Naive thymus-derived CD8-positive, alpha-beta T cell (primary cell): ENCODE measurements around the gene LTO1. TPM values are rescaled to one million over a fixed set of nuclear protein-coding genes. Genes with fewer than 3 reads are reported as not detected.

Experiments used
- ATAC-seq, 2 donors: fragments of 150-1000 bp; cut with Tn5 transposase in 1 of 2; sonication (Bioruptor Pico), chemical (Tn5 transposase) in 1 of 2; 1 replicate in 1 of 2; 2 replicates in 1 of 2; pipeline ENCODE4 v1.10.0; 2021; ENCODE audit warnings: mild to moderate bottlenecking in 2 of 2, moderate library complexity in 2 of 2
- POLR2A ChIA-PET: fragments of 350-600 bp; sonication (Branson Sonifier 250); formaldehyde crosslinking; loops from one replicate; lab custom pipeline; 2021; ENCODE audit warnings: antibody characterized with exemption; lab: Charles Lee
- DNase-seq, 10 donors: peaks; one replicate each; pipeline versions ENCODE4 v3.0.0 to v3.0.0-alpha.2; 2020 to 2022
- H3K27ac Mint-ChIP-seq, 10 donors: one replicate each; pipeline ENCODE4 v1.8.0; 2020 to 2022; ENCODE audit warnings: mild to moderate bottlenecking in 10 of 10, mixed read lengths in 10 of 10, moderate library complexity in 4 of 10, inconsistent platforms in 1 of 10
- H3K27me3 Mint-ChIP-seq, 5 donors: one replicate each; pipeline ENCODE4 v1.8.0; 2021 to 2022; ENCODE audit warnings: mixed read lengths in 5 of 5
- H3K36me3 Mint-ChIP-seq, 3 donors: one replicate each; pipeline ENCODE4 v1.8.0; 2020 to 2022; ENCODE audit warnings: mixed read lengths in 3 of 3, mild to moderate bottlenecking in 2 of 3, inconsistent platforms in 1 of 3
- H3K4me1 Mint-ChIP-seq, 4 donors: one replicate each; pipeline ENCODE4 v1.8.0; 2021 to 2022; ENCODE audit warnings: mixed read lengths in 4 of 4
- H3K4me3 Mint-ChIP-seq, 10 donors: one replicate each; pipeline ENCODE4 v1.8.0; 2020 to 2022; ENCODE audit warnings: mild to moderate bottlenecking in 10 of 10, mixed read lengths in 10 of 10, moderate library complexity in 6 of 10, inconsistent platforms in 1 of 10
- H3K9me3 Mint-ChIP-seq, 9 donors: one replicate each; pipeline ENCODE4 v1.8.0; 2020 to 2022; ENCODE audit warnings: mixed read lengths in 9 of 9, mild to moderate bottlenecking in 3 of 9, inconsistent platforms in 1 of 9, moderate library complexity in 1 of 9
- polyA plus RNA-seq, 3 donors: library from polyadenylated mRNA; unstranded; fragments of 300-500 nt; fragmentation: Illumina TruSeq; gene quantifications; one replicate each; pipeline ENCODE4 v1.2.3, GENCODE V29; 2021
- total RNA-seq, 8 experiments: library from RNA in 2 of 8; stranded (reverse) in 2 of 8; gene quantifications; one replicate each; pipeline ENCODE4 v1.2.3 and lab custom pipeline; 2021 to 2026

LTO1 gene
- total and polyA plus RNA-seq, 5 experiments from 2014 or later: 12.5 to 77.8 (median 14.5) TPM

DNA sequence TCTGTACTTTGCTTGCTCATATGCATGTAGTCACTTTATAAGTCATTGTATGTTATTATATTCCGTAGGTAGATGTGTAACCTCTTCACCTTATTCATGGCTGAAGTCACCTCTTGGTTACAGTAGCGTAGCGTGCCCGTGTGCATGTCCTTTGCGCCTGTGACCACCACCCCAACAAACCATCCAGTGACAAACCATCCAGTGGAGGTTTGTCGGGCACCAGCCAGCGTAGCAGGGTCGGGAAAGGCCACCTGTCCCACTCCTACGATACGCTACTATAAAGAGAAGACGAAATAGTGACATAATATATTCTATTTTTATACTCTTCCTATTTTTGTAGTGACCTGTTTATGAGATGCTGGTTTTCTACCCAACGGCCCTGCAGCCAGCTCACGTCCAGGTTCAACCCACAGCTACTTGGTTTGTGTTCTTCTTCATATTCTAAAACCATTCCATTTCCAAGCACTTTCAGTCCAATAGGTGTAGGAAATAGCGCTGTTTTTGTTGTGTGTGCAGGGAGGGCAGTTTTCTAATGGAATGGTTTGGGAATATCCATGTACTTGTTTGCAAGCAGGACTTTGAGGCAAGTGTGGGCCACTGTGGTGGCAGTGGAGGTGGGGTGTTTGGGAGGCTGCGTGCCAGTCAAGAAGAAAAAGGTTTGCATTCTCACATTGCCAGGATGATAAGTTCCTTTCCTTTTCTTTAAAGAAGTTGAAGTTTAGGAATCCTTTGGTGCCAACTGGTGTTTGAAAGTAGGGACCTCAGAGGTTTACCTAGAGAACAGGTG, 23.1 kb downstream of the LTO1 start:
- POLR2A ChIA-PET: no interaction called here
- Mint-ChIP-seq H3K27me3 (no peaks in the 10 kb centered on the region), H3K36me3 (peaks cover 0 to 3% (median 0%) of the 10 kb centered on the region in 3 donors), H3K27ac (no peak overlapping the region), H3K9me3 (no peaks in the 10 kb centered on the region), H3K4me3 (no peak overlapping the region), H3K4me1 (peaks cover 0 to 2% (median 0%) of the 10 kb centered on the region in 4 donors)
- no peak for DNase-seq
- no peak for ATAC-seq

DNA sequence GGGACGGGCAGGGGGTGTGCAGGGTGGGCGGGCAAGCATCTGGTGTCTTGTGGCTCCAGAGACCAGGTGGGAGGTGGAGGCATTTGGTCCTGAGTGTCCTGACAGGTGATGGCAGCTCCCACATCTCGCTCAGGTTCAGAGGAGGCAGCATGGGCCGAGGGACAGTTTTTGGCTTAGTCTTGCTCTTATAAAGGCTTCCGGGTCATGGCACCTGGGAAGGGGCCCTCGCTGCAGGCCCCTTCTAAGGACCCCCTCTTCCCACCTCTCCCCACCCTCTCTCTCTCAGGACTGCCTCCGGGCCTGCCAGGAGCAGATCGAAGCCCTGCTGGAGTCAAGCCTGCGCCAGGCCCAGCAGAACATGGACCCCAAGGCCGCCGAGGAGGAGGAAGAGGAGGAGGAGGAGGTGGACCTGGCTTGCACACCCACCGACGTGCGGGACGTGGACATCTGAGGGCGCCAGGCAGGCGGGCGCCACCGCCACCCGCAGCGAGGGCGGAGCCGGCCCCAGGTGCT, 24.3 kb downstream of the LTO1 start:
- Mint-ChIP-seq H3K4me3 (no peak overlapping the region), H3K27me3 (no peaks in the 10 kb centered on the region), H3K27ac (no peak overlapping the region), H3K4me1 (peaks cover 0 to 2% (median 0%) of the 10 kb centered on the region in 4 donors), H3K9me3 (no peaks in the 10 kb centered on the region), H3K36me3 (peaks cover 0 to 3% (median 0%) of the 10 kb centered on the region in 3 donors)
- POLR2A ChIA-PET: no interaction called here
- DNase-seq (no peak), ATAC-seq (no peak)

DNA sequence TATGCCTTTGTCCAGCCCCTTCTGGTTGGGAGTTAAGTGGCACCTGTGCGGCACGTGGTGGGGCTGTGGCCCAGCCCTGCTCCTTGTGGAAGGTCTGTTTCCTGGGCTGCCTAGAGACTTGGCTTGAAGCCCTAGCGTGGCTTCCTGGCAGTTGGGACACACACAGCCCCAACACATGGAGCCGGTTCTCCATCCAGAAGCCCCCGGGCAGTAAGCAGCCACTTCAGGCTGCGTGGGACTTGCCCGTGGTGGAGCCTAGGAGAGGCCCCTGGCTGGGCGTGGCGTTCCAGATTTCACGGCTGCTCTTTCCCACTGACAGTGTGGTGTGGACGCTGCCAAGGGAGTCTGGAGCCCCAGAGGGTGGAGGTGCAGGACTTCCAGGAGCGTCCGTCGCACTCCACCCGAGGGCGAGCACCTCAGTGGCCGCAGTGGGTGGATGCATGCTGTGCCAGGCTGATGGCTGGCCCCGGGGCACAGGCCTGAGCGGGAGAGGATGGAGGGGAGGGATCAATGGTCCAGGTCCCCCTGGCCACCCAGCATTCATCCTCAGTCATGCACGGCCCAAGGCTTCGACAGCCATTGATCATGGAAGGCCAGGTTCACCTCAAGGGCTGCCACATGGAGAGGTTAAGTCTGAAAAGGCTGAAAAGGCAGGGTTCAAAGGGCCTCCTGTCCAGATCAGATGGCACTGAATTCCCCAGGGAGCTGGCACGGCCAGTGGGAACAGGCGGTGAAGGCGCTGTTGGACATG, 24.9 kb downstream of the LTO1 start:
- H3K27ac Mint-ChIP-seq: no peak overlapping the region
- H3K27me3 Mint-ChIP-seq: no peaks in the 10 kb centered on the region
- no peaks in the 10 kb centered on the region for H3K4me1 Mint-ChIP-seq
- DNase-seq (no peak), ATAC-seq (no peak)
- POLR2A ChIA-PET: no interaction called here
- peaks cover 0 to 3% (median 0%) of the 10 kb centered on the region in 3 donors for H3K36me3 Mint-ChIP-seq
- no peaks in the 10 kb centered on the region for H3K9me3 Mint-ChIP-seq
- H3K4me3 Mint-ChIP-seq: no peak overlapping the region

DNA sequence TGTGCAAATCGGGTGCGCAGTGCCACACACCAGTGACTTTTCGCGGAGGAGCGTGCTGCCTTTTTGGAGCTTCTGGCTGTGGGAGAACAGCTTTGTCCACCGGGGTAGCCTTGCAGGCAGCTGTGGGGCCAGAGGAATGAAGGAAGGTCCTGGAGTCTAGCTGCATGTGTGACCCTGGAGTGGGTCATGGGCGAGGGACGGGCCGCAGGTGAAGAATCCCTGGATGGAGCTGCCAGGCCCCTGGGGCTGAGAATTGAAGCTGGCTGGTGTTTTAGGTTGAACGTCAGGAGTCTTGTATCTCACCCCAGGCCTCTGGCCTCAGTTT, 25.6 kb downstream of the LTO1 start:
- Mint-ChIP-seq H3K4me1 (no peaks in the 10 kb centered on the region), H3K36me3 (peaks cover 0 to 3% (median 0%) of the 10 kb centered on the region in 3 donors), H3K4me3 (no peak overlapping the region), H3K9me3 (no peaks in the 10 kb centered on the region), H3K27me3 (no peaks in the 10 kb centered on the region), H3K27ac (no peak overlapping the region)
- POLR2A ChIA-PET: no interaction called here
- ATAC-seq: no peak
- DNase-seq: no peak

DNA sequence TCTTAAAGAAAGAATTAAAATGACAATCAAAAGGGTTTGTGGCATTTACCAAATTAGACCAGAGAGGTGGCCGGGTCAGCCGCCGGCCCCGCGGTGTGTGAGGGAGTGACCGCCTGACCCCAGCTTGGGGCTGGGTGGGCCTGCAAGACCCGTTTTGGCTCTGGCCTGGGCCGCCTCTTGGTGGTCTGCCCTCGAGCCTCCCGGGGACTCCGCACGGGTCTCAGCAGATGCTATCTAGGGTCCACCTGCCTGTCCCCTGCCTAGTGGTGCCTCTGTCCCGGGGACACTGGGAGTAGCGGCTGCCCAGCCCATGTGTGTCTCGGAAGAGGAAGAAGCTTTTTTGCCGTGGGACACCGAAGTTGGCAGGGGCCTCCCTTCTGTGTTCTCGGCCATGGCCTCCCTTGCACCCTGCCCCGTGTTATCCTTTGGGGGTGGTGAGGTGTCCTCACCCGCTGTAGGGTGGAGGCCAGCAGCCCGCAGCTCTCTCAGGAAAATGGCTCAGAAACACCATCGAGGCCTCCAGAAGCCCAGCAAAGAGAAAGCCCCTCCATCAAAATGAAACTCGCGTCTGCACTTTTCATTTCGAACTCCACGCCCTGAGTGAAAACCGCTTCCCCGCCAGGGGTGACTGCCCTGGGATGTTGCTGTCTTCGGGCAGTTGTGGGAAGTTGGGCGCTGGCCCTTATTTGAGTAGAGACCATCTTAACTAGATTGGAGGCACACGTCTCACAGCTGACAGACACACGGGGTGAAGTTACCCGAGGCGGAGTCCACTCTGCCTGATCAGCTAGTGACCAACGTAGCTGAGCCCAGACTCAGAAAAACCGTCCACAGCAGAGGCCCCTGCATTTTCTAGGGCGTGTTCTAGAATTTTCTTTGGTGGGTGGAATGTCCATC, 26.2 kb downstream of the LTO1 start:
- DNase-seq: no peak

DNA sequence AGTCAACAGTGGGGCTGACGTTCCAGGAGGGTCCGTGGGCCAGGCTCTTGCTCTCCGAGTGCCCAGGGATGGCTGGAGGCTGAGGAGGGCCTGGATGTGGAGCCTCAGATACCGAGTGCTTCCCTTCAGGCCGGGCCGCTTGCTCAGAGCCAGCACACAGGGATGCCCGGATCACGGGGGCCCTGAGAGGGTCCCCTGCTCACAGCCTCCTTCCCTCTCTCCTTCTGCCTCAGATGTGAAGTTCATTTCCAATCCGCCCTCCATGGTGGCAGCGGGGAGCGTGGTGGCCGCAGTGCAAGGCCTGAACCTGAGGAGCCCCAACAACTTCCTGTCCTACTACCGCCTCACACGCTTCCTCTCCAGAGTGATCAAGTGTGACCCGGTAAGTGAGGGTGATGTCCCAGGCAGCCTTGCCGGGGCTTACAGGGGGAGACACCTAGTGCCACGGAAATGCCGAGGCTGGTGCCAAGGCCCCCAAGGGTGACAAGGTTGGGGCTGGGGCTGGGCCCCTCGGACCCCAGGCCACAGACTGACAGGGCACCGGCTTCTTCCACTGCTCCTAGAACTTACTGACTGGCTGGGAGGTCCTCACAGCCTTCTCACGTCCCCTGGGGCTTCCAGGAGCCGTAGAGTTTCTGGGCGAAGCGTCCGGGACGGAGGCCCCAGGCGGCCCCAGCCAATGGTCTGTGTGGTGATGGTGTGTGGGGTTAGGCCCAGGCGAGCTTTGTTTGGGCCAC, 27.2 kb downstream of the LTO1 start:
- no peak overlapping the region for H3K27ac Mint-ChIP-seq
- ATAC-seq (no peak), DNase-seq (no peak)
- H3K27me3 Mint-ChIP-seq: no peaks in the 10 kb centered on the region
- H3K9me3 Mint-ChIP-seq: no peaks in the 10 kb centered on the region
- peaks cover 0 to 3% (median 0%) of the 10 kb centered on the region in 3 donors for H3K36me3 Mint-ChIP-seq
- POLR2A ChIA-PET: no interaction called here
- peaks cover 0 to 2% (median 0%) of the 10 kb centered on the region in 4 donors for H3K4me1 Mint-ChIP-seq
- H3K4me3 Mint-ChIP-seq: peak overlapping the region in 1 of 10 donors; percentile 14

More for the DNA sequence above, 26.2 kb downstream of the LTO1 start:
- Mint-ChIP-seq H3K36me3 (peaks cover 0 to 3% (median 0%) of the 10 kb centered on the region in 3 donors), H3K27me3 (no peaks in the 10 kb centered on the region), H3K9me3 (no peaks in the 10 kb centered on the region), H3K4me3 (no peak overlapping the region), H3K4me1 (no peaks in the 10 kb centered on the region), H3K27ac (no peak overlapping the region)
- no peak for ATAC-seq
- POLR2A ChIA-PET: no interaction called here

DNA sequence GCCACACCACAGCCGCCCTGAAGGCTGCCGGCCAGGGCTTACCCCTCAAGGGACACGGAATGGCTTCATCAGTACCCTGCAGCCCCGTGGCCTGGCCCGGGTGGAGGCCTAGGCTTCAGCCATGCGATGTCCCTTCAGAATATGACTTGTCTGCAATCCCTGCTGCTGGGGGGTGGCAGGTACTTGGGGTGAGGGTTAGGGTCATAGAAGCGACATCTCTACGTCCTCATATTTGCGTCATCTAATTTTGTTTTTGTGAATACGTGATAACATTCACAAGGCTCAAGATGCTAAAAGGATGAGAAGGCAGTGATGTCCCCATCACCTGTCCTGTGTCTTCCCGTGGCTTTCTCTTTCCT, 27.8 kb downstream of the LTO1 start:
- Mint-ChIP-seq H3K36me3 (peaks cover 0 to 3% (median 0%) of the 10 kb centered on the region in 3 donors), H3K27ac (no peak overlapping the region), H3K4me1 (peaks cover 0 to 2% (median 0%) of the 10 kb centered on the region in 4 donors), H3K9me3 (no peaks in the 10 kb centered on the region), H3K27me3 (no peaks in the 10 kb centered on the region), H3K4me3 (peak overlapping the region in 1 of 10 donors; percentile 14)
- ATAC-seq (no peak), DNase-seq (no peak)
- POLR2A ChIA-PET: no interaction called here

DNA sequence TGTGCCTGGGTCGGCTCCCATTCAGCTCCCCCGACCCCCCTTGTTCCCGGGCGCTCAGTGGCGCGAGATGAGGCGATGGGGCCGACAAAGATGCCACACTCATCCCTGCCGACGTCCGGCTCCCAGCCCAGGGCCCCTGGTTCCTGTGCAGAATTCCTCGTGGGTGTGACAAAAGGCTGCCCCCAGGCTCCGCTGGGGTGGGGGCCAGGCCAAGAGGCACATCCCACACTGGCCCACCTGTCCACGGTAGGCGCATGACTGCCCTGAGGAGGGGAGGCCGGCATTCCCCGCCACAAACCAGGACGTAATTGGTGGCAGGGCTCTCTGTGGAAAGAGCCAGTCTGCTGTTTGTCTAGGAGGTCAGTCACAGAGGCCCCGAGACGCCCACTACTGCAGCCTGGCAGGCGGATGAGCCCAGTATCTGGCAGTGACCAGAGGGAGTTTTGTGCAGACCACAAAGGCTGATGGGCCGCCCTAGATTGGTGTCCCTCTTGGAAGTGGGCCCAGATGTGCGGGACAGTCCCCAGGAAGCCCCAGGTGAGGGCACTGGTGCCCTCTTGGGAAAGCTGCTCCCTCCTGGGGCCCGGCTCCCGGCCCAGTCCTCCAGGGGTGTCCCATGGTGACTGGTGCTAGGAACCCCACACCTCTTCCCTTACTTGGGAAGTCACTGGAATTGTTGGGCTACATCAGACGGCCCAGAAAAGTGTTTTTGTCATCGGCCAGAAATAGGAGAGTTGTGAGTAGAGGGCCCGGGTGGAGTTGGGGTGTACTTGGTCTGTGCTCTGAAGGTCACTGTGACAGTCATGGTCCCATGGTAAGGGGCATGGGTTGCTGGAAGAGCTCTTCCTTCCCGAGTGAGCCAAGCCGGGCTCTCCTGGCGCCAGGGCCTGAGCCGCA, 28.4 kb downstream of the LTO1 start:
- Mint-ChIP-seq H3K36me3 (no peaks in the 10 kb centered on the region), H3K4me3 (no peak overlapping the region)
- POLR2A ChIA-PET: interaction anchor here (0.6 kb wide), 1 partner anchor 556 kb away, joined by 4 read pairs; no protein-coding TSS in a partner anchor

DNA sequence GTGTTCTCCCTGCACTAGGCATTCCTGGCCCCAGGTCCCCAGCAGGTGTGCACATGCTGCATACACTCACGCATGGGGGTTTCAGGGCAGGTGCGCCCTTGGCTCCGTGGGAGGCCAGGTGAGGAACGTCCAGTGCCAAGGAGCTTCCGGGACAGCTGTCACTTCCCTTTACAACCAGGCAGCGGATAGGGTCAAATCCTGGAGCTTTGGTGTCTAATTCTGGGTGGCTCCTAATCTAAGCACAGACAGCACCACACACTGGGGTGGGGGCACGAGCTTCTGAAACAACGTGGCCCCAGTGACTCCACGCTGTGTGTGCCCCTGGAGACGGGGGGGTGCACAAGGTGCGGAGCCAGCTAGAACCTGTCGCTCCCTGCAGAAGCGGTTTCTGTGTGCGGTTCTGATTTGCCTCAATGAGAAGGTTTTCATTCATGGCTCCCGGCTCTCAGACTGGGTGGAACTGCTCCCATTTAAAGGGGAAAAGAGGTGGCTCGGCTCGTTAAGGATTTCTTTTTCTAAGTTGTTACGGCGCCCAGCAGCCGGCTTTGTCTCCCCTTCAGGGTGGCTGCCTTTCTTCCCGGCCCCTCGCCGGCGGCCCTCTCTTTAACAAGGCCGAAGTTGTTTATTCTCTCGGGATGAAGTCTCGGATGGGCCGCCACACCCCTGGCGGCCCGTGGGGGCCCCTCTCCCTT, 29.2 kb downstream of the LTO1 start:
- Mint-ChIP-seq H3K27me3 (peaks cover 0 to 5% (median 5%) of the 10 kb centered on the region in 5 donors), H3K4me3 (peak overlapping the region in 1 of 10 donors; percentile 24), H3K4me1 (peaks cover 5 to 8% (median 6%) of the 10 kb centered on the region in 4 donors), H3K36me3 (no peaks in the 10 kb centered on the region), H3K9me3 (peaks cover 0 to 2% (median 0%) of the 10 kb centered on the region in 9 donors), H3K27ac (no peak overlapping the region)
- POLR2A ChIA-PET: interaction anchor here (0.6 kb wide), 1 partner anchor 555 kb away, joined by 4 read pairs; no protein-coding TSS in a partner anchor
- DNase-seq: no peak
- no peak for ATAC-seq

More for the DNA sequence above, 28.4 kb downstream of the LTO1 start:
- Mint-ChIP-seq H3K27ac (no peak overlapping the region), H3K9me3 (no peaks in the 10 kb centered on the region), H3K27me3 (no peaks in the 10 kb centered on the region), H3K4me1 (peaks cover 0 to 2% (median 0%) of the 10 kb centered on the region in 4 donors)
- DNase-seq (no peak), ATAC-seq (no peak)

DNA sequence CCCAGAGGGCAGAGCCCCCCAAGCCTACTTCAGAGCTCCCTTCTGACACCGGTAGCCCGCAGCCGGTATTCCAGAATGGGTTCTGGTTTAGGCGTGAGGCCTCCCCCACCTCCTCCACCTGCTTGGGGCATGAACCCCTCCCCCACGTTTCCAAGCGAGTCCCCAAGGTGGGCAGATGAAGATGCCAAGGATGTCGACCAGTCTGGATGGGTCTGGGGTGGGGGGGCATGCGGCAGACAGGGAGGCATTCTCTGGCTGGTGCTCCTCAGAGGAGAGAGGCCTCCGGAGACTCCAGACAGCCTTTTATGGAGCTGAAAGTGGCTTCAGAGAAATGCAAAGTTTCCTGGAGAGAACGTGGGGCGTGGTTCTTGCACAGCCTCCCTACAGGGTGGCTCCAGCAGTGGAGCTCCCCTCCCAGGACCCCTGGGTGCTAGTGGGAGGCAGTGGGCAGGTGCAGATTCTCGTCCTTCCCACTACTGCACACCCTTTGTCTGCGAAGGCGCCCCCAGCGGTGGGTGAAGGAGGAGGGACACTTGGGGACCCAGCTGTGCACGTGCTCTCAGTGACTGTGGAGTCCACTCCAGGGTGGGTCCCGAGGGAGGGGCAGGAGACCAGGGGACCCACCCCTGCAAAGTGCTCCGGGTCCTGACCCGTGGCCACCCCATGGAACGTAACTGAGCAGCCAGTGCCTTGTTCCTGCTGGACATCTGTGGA, 30.0 kb downstream of the LTO1 start:
- peaks cover 3 to 14% (median 12%) of the 10 kb centered on the region in 5 donors for H3K27me3 Mint-ChIP-seq
- H3K9me3 Mint-ChIP-seq: peaks cover 0 to 2% (median 0%) of the 10 kb centered on the region in 9 donors
- peaks cover 5 to 16% (median 13%) of the 10 kb centered on the region in 4 donors for H3K4me1 Mint-ChIP-seq
- POLR2A ChIA-PET: no interaction called here
- DNase-seq (no peak), ATAC-seq (no peak)
- no peak overlapping the region for H3K27ac Mint-ChIP-seq
- peak overlapping the region in 1 of 10 donors; percentile 38 for H3K4me3 Mint-ChIP-seq
- H3K36me3 Mint-ChIP-seq: no peaks in the 10 kb centered on the region
